Left renal pelvis (tissue), 4 donors: ENCODE data around the gene PFN3. TPM values are rescaled to one million over a fixed set of nuclear protein-coding genes. Genes with fewer than 3 reads are reported as not detected.

Source experiments
- DNase-seq, 4 donors: peaks; one replicate each; pipeline ENCODE4 v3.0.0-alpha.2; 2013; ENCODE audit warnings: low read depth in 4 of 4, low spot score in 3 of 4
- polyA plus RNA-seq, 4 donors: library from polyadenylated mRNA; unstranded; fragments of 120-200 nt; gene quantifications; one replicate each; pipeline ENCODE4 v1.2.1, GENCODE V29; 2013; ENCODE audit not compliant: insufficient read length in 4 of 4

Gene PFN3
- polyA plus RNA-seq, 4 donors, result 0.26 to 2.6 (median 1.5) TPM; not detected in 1

GRCh38 chr5:177350776-177351391 lies 49.6 kb downstream of the PFN3 start:
- DNase-seq, result no peak

Other genes starting within 250 kb of the PFN3 start
- 10 to 100 TPM; 21.9 to 44.8 (median 25.5) TPM for gene RAB24, start 96.9 kb downstream of the PFN3 start, polyA plus RNA-seq
- gene PRELID1, start 96.9 kb downstream of the PFN3 start, polyA plus RNA-seq, result 100 to 1,000 TPM in 3 of 4 donors, 10 to 100 TPM in 1; 89.7 to 141 (median 120) TPM
- gene MXD3, start 88.8 kb downstream of the PFN3 start, polyA plus RNA-seq, result 10 to 100 TPM; 10.9 to 24.6 (median 16.3) TPM
- 100 to 1,000 TPM in 3 of 4 donors, 10 to 100 TPM in 1; 94.0 to 135 (median 130) TPM for gene LMAN2, start 49.0 kb downstream of the PFN3 start, polyA plus RNA-seq
- gene RGS14, start 42.7 kb downstream of the PFN3 start, polyA plus RNA-seq, result 10 to 100 TPM in 3 of 4 donors, 1 to 10 TPM in 1; 5.7 to 19.3 (median 13.9) TPM
- gene SLC34A1, start 16.2 kb downstream of the PFN3 start, polyA plus RNA-seq, result 100 to 1,000 TPM in 2 of 4 donors, 10 to 100 TPM in 1, 1 to 10 TPM in 1; 3.4 to 223 (median 131) TPM
- 10 to 100 TPM in 1 of 4 donors, 1 to 10 TPM in 2, under 1 TPM in 1; 0.91 to 13.4 (median 5.8) TPM for gene F12, start 8.9 kb upstream of the PFN3 start, polyA plus RNA-seq
- 10 to 100 TPM; 22.2 to 29.0 (median 24.6) TPM for gene GRK6, start 26.0 kb upstream of the PFN3 start, polyA plus RNA-seq
- 1 to 10 TPM in 2 of 4 donors, under 1 TPM in 2; 0.76 to 2.4 (median 0.99) TPM for gene PRR7, start 46.2 kb upstream of the PFN3 start, polyA plus RNA-seq
- gene DBN1, start 73.0 kb upstream of the PFN3 start, polyA plus RNA-seq, result 100 to 1,000 TPM; 180 to 210 (median 185) TPM
- gene PDLIM7, start 96.9 kb upstream of the PFN3 start, polyA plus RNA-seq, result 100 to 1,000 TPM in 2 of 4 donors, 10 to 100 TPM in 2; 73.6 to 157 (median 121) TPM
- gene DOK3, start 109.2 kb upstream of the PFN3 start, polyA plus RNA-seq, result 1 to 10 TPM; 3.9 to 7.1 (median 4.3) TPM
- 100 to 1,000 TPM in 1 of 4 donors, 10 to 100 TPM in 3; 67.0 to 105 (median 88.9) TPM for gene DDX41, start 116.3 kb upstream of the PFN3 start, polyA plus RNA-seq
- gene FAM193B, start 153.9 kb upstream of the PFN3 start, polyA plus RNA-seq, result 100 to 1,000 TPM in 1 of 4 donors, 10 to 100 TPM in 3; 59.7 to 127 (median 73.9) TPM
- gene TMED9, start 191.5 kb upstream of the PFN3 start, polyA plus RNA-seq, result 100 to 1,000 TPM; 147 to 156 (median 154) TPM
- 10 to 100 TPM; 18.6 to 29.0 (median 22.1) TPM for gene B4GALT7, start 199.5 kb upstream of the PFN3 start, polyA plus RNA-seq